SU-DHL-6 (cell line): ENCODE results near the gene GPR4.

Experiments
- H2AFZ ChIP-seq: fragments of 200-600 bp; sonication (generic); 2 replicates; pipeline ENCODE4 v1.6.1; 2014; ENCODE audit warnings: low read depth, mild to moderate bottlenecking, moderate library complexity, mixed read lengths, antibody characterized with exemption, low read length; ENCODE audit not compliant: severe bottlenecking
- H3F3A ChIP-seq: fragments of 200-600 bp; shearing (Covaris generic); 2 replicates; pipeline ENCODE4 v1.6.0; 2016; ENCODE audit warnings: antibody characterized with exemption, mild to moderate bottlenecking; ENCODE audit not compliant: insufficient read depth
- H3K27ac ChIP-seq: fragments of 200-600 bp; sonication (generic); 2 replicates; pipeline ENCODE4 v1.5.1; 2016; ENCODE audit warnings: low read depth, mild to moderate bottlenecking, low read length, moderate library complexity, mixed read lengths
- H3K27me3 ChIP-seq: fragments of 200-600 bp; sonication (generic), shearing (Covaris generic); 2 replicates; pipeline ENCODE4 v1.6.0; 2014; ENCODE audit warnings: mild to moderate bottlenecking, low read length
- H3K36me3 ChIP-seq: fragments of 200-600 bp; sonication (generic); 2 replicates; pipeline ENCODE4 v1.6.1; 2014; ENCODE audit warnings: mild to moderate bottlenecking, low read length, mixed read lengths
- H3K4me2 ChIP-seq: fragments of 300-600, 200-600 bp; shearing (Covaris generic), sonication (generic); 2 replicates; pipeline ENCODE4 v1.6.0; 2014; ENCODE audit warnings: low read length, low read depth, mild to moderate bottlenecking; ENCODE audit not compliant: poor library complexity, severe bottlenecking
- H3K4me3 ChIP-seq: fragments of 200-600 bp; sonication (generic); 2 replicates; pipeline ENCODE4 v1.5.1; 2014; ENCODE audit warnings: antibody characterized with exemption, low read length, mild to moderate bottlenecking, mixed read lengths; ENCODE audit not compliant: insufficient read depth, poor library complexity, severe bottlenecking
- H3K79me2 ChIP-seq: fragments of 200-600 bp; sonication (generic); 2 replicates; pipeline ENCODE4 v1.6.1; 2014; ENCODE audit warnings: mild to moderate bottlenecking, low read length, moderate library complexity; ENCODE audit not compliant: insufficient read depth
- H3K9ac ChIP-seq: fragments of 200-600 bp; sonication (generic); 2 replicates; pipeline ENCODE4 v1.7.0; 2014; ENCODE audit warnings: mild to moderate bottlenecking, low read length
- H3K9me2 ChIP-seq: fragments of 200-600 bp; sonication (generic); replicated peaks from 2 replicates; pipeline ENCODE4 v1.6.1; 2014; ENCODE audit warnings: low read length; ENCODE audit not compliant: insufficient read depth
- H3K9me3 ChIP-seq: fragments of 200-600 bp; sonication (generic); 2 replicates; pipeline ENCODE4 v1.6.1; 2014; ENCODE audit warnings: low read length, mixed read lengths; ENCODE audit not compliant: insufficient read depth
- H4K20me1 ChIP-seq: fragments of 200-600 bp; sonication (generic); 2 replicates; pipeline ENCODE4 v1.6.1; 2014; ENCODE audit warnings: low read depth, mild to moderate bottlenecking, antibody characterized with exemption, low read length, moderate library complexity, mixed read lengths
- EZH2phosphoT487 ChIP-seq: fragments of 200-600 bp; sonication (generic), shearing (Covaris generic); conservative IDR thresholded peaks from 2 replicates; pipeline ENCODE4 v1.6.1; 2018; ENCODE audit warnings: mild to moderate bottlenecking, antibody characterized with exemption, low read length, moderate library complexity, mixed read lengths
- TF ChIP-seq, protein P1 (sequence below): fragments of 200-600 bp; sonication (generic); IDR thresholded peaks from one replicate; pipeline ENCODE4 v1.5.1; 2017; ENCODE audit warnings: antibody characterized with exemption, mild to moderate bottlenecking, low read length, moderate library complexity; ENCODE audit not compliant: insufficient read depth, poor library complexity, severe bottlenecking

GPR4 gene

DNA sequence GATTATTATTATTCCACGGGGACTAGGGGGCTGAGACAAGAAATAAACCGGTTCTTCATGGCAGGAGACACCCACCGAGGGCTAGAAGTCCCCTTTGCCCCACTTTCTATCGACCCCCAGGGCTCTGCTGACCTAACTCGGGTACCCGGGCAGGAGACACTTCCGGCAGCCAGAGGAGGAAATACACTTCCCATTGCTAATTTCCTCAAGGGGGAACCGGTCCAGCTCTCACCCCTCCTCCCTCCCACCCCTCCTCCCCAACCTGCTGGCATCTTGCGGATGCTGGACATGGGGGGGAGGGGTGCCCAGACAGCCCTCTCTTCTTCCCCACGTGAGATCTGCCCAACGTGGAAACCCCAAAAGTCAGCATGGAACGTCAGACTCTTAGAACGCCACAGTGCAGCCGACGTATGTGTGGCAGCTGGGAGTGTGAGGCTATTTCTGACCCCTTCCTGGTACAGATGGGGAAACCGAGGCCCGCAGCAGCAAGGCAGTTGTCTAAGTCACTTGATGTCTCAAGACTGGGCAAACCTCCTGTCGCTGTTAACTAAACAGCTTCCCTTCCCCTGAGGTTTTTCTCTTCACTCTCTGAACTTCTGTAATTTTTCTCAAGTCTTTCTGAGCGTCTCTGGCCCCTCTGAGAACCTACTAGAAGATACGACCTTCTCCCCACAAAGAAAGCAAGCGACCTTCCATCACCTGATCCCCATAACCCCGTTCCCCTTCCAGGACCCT is 3.6 kb downstream of the GPR4 start:
- no peaks in the 10 kb centered on the region for H3K9me2 ChIP-seq
- H3K4me2 ChIP-seq, result no peak overlapping the region
- no peak overlapping the region for H2AFZ ChIP-seq
- no peak overlapping the region for H3K4me3 ChIP-seq
- H3K79me2 ChIP-seq, result no peaks in the 10 kb centered on the region
- no peak overlapping the region for H3K27ac ChIP-seq
- no peaks in the 10 kb centered on the region for H3K9me3 ChIP-seq
- H3F3A ChIP-seq, result no peaks in the 10 kb centered on the region
- no peaks in the 10 kb centered on the region for H3K27me3 ChIP-seq
- no peak overlapping the region for H3K9ac ChIP-seq
- TF ChIP-seq, protein P1, sequence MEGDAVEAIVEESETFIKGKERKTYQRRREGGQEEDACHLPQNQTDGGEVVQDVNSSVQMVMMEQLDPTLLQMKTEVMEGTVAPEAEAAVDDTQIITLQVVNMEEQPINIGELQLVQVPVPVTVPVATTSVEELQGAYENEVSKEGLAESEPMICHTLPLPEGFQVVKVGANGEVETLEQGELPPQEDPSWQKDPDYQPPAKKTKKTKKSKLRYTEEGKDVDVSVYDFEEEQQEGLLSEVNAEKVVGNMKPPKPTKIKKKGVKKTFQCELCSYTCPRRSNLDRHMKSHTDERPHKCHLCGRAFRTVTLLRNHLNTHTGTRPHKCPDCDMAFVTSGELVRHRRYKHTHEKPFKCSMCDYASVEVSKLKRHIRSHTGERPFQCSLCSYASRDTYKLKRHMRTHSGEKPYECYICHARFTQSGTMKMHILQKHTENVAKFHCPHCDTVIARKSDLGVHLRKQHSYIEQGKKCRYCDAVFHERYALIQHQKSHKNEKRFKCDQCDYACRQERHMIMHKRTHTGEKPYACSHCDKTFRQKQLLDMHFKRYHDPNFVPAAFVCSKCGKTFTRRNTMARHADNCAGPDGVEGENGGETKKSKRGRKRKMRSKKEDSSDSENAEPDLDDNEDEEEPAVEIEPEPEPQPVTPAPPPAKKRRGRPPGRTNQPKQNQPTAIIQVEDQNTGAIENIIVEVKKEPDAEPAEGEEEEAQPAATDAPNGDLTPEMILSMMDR, result no peak
- TF ChIP-seq EZH2phosphoT487, result no peak
- no peaks in the 10 kb centered on the region for H3K36me3 ChIP-seq
- H4K20me1 ChIP-seq, result no peaks in the 10 kb centered on the region

DNA sequence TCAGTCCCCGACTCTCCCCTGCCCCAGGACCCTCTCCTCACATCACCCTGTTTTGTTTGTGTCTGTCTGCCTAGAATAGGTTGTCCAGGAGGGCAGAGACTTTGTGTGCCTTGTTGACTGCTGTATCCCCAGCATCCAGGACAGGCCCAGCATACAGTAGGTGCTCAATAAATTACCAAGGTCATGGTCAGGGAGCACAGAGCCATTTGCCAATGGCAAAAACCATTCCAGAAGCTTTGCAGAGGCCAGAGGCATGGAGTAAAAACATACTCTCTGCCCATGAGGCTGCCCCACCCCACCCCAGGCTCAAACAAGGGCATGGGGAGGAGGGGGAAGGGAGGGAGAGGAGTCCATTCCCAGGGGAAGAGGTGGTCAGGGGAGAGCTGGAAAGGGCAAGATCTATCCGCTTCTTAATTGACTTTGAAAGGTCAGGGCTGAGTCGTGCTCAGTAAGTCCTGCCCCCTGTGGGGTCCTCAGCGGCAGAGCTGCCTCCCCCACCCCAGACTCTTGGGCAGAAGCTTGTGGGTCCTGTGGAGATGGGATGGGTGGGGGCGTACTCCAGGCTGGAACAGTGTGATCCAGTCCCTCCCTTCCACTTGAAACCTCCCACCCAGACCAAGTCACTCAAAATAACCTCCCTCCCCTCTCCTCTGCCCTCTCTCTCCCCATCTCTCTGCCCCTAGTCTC is 4.4 kb downstream of the GPR4 start:
- H3K27me3 ChIP-seq, result no peaks in the 10 kb centered on the region
- H3K36me3 ChIP-seq, result no peaks in the 10 kb centered on the region
- H2AFZ ChIP-seq, result no peak overlapping the region
- no peaks in the 10 kb centered on the region for H3K9me3 ChIP-seq
- H4K20me1 ChIP-seq, result no peaks in the 10 kb centered on the region
- H3K9me2 ChIP-seq, result no peaks in the 10 kb centered on the region
- H3K9ac ChIP-seq, result no peak overlapping the region
- H3F3A ChIP-seq, result no peaks in the 10 kb centered on the region
- TF ChIP-seq, protein P1, result no peak
- TF ChIP-seq EZH2phosphoT487, result no peak
- no peak overlapping the region for H3K4me3 ChIP-seq
- no peaks in the 10 kb centered on the region for H3K79me2 ChIP-seq
- no peak overlapping the region for H3K27ac ChIP-seq
- no peak overlapping the region for H3K4me2 ChIP-seq

DNA sequence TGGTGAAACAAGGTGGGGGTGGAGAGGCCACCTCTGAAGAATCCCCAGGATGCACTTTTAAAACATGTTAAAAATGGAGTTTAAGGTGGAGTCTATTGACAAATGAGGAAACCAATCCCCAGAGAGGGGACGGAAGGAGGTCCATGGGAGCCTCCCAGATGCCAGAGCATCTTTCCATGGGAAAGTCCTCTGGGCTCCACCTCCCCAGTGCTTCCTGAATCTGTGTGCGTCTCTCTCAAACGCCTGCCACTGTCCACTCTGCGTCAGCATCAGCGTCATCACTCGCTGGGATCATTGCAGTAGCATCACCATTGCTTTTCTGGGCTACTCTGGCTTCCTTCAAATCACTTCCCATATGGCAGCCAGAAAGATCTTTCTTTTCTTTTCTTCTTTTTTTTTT is 6.2 kb downstream of the GPR4 start:
- Histone ChIP-seq H3K27ac (no peak overlapping the region), H3K27me3 (no peaks in the 10 kb centered on the region), H3K9ac (no peak overlapping the region), H3K79me2 (no peaks in the 10 kb centered on the region), H2AFZ (no peak overlapping the region), H3K9me2 (no peaks in the 10 kb centered on the region), H3K36me3 (no peaks in the 10 kb centered on the region), H3F3A (no peaks in the 10 kb centered on the region), H3K9me3 (no peaks in the 10 kb centered on the region), H3K4me3 (no peak overlapping the region), H4K20me1 (no peaks in the 10 kb centered on the region), H3K4me2 (no peak overlapping the region)
- TF ChIP-seq EZH2phosphoT487, result no peak
- TF ChIP-seq, protein P1, result no peak
